Measurements from ENCODE around the gene NSF.
"Not testable (repeated sequence)": the region's sequence is repeated elsewhere in the genome, so short reads cannot be mapped to it uniquely, and the experiment has no call there.

NSF gene

GRCh38 chr17:46591332-46591731 lies 863 bp downstream of the NSF start:
- H3K27me3 ChIP-seq (ENCODE audit: control insufficient read depth, insufficient read depth, low read length); H3K9me3 ChIP-seq (ENCODE audit: control insufficient read depth, insufficient read depth, low read length); H3K4me3 ChIP-seq (ENCODE audit: low read length); H3K27ac ChIP-seq (ENCODE audit: low read length); H3K4me1 ChIP-seq (ENCODE audit: control insufficient read depth, insufficient read depth, low read length); H3K36me3 ChIP-seq (ENCODE audit: control insufficient read depth, insufficient read depth, low read length); DNase-seq (ENCODE audit: low read depth, low spot score): not testable (repeated sequence)
- WGBS (ENCODE audit: insufficient coverage, insufficient read length): no CpG with 5 or more reads among the region's 7 CpGs

GRCh38 chr17:46598344-46598931 lies 8.0 kb downstream of the NSF start:
- not testable (repeated sequence) for H3K36me3 ChIP-seq (ENCODE audit: control insufficient read depth, insufficient read depth, low read length); H3K9me3 ChIP-seq (ENCODE audit: control insufficient read depth, insufficient read depth, low read length); H3K27me3 ChIP-seq (ENCODE audit: control insufficient read depth, insufficient read depth, low read length); H3K27ac ChIP-seq (ENCODE audit: low read length); H3K4me3 ChIP-seq (ENCODE audit: low read length); H3K4me1 ChIP-seq (ENCODE audit: control insufficient read depth, insufficient read depth, low read length); DNase-seq (ENCODE audit: low read depth, low spot score)
- WGBS (ENCODE audit: insufficient coverage, insufficient read length): no CpG with 5 or more reads among the region's 3 CpGs

- H3K36me3 ChIP-seq (ENCODE audit: control insufficient read depth, insufficient read depth, low read length); H3K27me3 ChIP-seq (ENCODE audit: control insufficient read depth, insufficient read depth, low read length); H3K4me3 ChIP-seq (ENCODE audit: low read length); DNase-seq (ENCODE audit: low read depth, low spot score); H3K27ac ChIP-seq (ENCODE audit: low read length); H3K9me3 ChIP-seq (ENCODE audit: control insufficient read depth, insufficient read depth, low read length); H3K4me1 ChIP-seq (ENCODE audit: control insufficient read depth, insufficient read depth, low read length): not testable (repeated sequence)
- no CpG with 5 or more reads among the region's 3 CpGs for WGBS (ENCODE audit: insufficient coverage, insufficient read length)
These were observed 10.3 kb downstream of the NSF start for GRCh38 chr17:46600767-46601166.

- not testable (repeated sequence) for DNase-seq (ENCODE audit: low read depth, low spot score); H3K9me3 ChIP-seq (ENCODE audit: control insufficient read depth, insufficient read depth, low read length); H3K4me3 ChIP-seq (ENCODE audit: low read length); H3K4me1 ChIP-seq (ENCODE audit: control insufficient read depth, insufficient read depth, low read length); H3K36me3 ChIP-seq (ENCODE audit: control insufficient read depth, insufficient read depth, low read length); H3K27me3 ChIP-seq (ENCODE audit: control insufficient read depth, insufficient read depth, low read length); H3K27ac ChIP-seq (ENCODE audit: low read length)
These were observed 12.7 kb downstream of the NSF start for GRCh38 chr17:46603125-46603524.

- WGBS (ENCODE audit: insufficient coverage, insufficient read length): no CpG with 5 or more reads among the region's 2 CpGs
- H3K27ac ChIP-seq (ENCODE audit: low read length); H3K27me3 ChIP-seq (ENCODE audit: control insufficient read depth, insufficient read depth, low read length); H3K36me3 ChIP-seq (ENCODE audit: control insufficient read depth, insufficient read depth, low read length); H3K9me3 ChIP-seq (ENCODE audit: control insufficient read depth, insufficient read depth, low read length); H3K4me3 ChIP-seq (ENCODE audit: low read length); DNase-seq (ENCODE audit: low read depth, low spot score); H3K4me1 ChIP-seq (ENCODE audit: control insufficient read depth, insufficient read depth, low read length): not testable (repeated sequence)
These were observed 20.8 kb downstream of the NSF start for GRCh38 chr17:46611304-46611703.

- not testable (repeated sequence) for H3K9me3 ChIP-seq (ENCODE audit: control insufficient read depth, insufficient read depth, low read length); H3K4me3 ChIP-seq (ENCODE audit: low read length); H3K4me1 ChIP-seq (ENCODE audit: control insufficient read depth, insufficient read depth, low read length); DNase-seq (ENCODE audit: low read depth, low spot score); H3K36me3 ChIP-seq (ENCODE audit: control insufficient read depth, insufficient read depth, low read length); H3K27ac ChIP-seq (ENCODE audit: low read length); H3K27me3 ChIP-seq (ENCODE audit: control insufficient read depth, insufficient read depth, low read length)
- WGBS (ENCODE audit: insufficient coverage, insufficient read length): no CpG with 5 or more reads among the region's 1 CpG
These were observed 23.4 kb downstream of the NSF start for GRCh38 chr17:46613876-46614275.

GRCh38 chr17:46617121-46617520 lies 26.7 kb downstream of the NSF start:
- not testable (repeated sequence) for H3K9me3 ChIP-seq (ENCODE audit: control insufficient read depth, insufficient read depth, low read length); H3K4me1 ChIP-seq (ENCODE audit: control insufficient read depth, insufficient read depth, low read length); H3K36me3 ChIP-seq (ENCODE audit: control insufficient read depth, insufficient read depth, low read length); DNase-seq (ENCODE audit: low read depth, low spot score); H3K27me3 ChIP-seq (ENCODE audit: control insufficient read depth, insufficient read depth, low read length); H3K27ac ChIP-seq (ENCODE audit: low read length); H3K4me3 ChIP-seq (ENCODE audit: low read length)
- no CpG with 5 or more reads among the region's 3 CpGs for WGBS (ENCODE audit: insufficient coverage, insufficient read length)

GRCh38 chr17:46618975-46619374 lies 28.5 kb downstream of the NSF start:
- WGBS (ENCODE audit: insufficient coverage, insufficient read length): no CpG with 5 or more reads among the region's 1 CpG
- H3K4me3 ChIP-seq (ENCODE audit: low read length); H3K27ac ChIP-seq (ENCODE audit: low read length): not testable (repeated sequence)

GRCh38 chr17:46623790-46624189 lies 33.3 kb downstream of the NSF start:
- H3K9me3 ChIP-seq (ENCODE audit: control insufficient read depth, insufficient read depth, low read length); H3K27me3 ChIP-seq (ENCODE audit: control insufficient read depth, insufficient read depth, low read length); H3K4me3 ChIP-seq (ENCODE audit: low read length); DNase-seq (ENCODE audit: low read depth, low spot score); H3K27ac ChIP-seq (ENCODE audit: low read length); H3K36me3 ChIP-seq (ENCODE audit: control insufficient read depth, insufficient read depth, low read length); H3K4me1 ChIP-seq (ENCODE audit: control insufficient read depth, insufficient read depth, low read length): not testable (repeated sequence)
- WGBS (ENCODE audit: insufficient coverage, insufficient read length): no CpG with 5 or more reads among the region's 2 CpGs

More at GRCh38 chr17:46618975-46619374, 28.5 kb downstream of the NSF start:
- H3K4me1 ChIP-seq (ENCODE audit: control insufficient read depth, insufficient read depth, low read length); H3K27me3 ChIP-seq (ENCODE audit: control insufficient read depth, insufficient read depth, low read length); H3K9me3 ChIP-seq (ENCODE audit: control insufficient read depth, insufficient read depth, low read length); H3K36me3 ChIP-seq (ENCODE audit: control insufficient read depth, insufficient read depth, low read length); DNase-seq (ENCODE audit: low read depth, low spot score): not testable (repeated sequence)

- not testable (repeated sequence) for H3K9me3 ChIP-seq (ENCODE audit: control insufficient read depth, insufficient read depth, low read length); H3K27ac ChIP-seq (ENCODE audit: low read length); DNase-seq (ENCODE audit: low read depth, low spot score); H3K4me1 ChIP-seq (ENCODE audit: control insufficient read depth, insufficient read depth, low read length); H3K27me3 ChIP-seq (ENCODE audit: control insufficient read depth, insufficient read depth, low read length); H3K36me3 ChIP-seq (ENCODE audit: control insufficient read depth, insufficient read depth, low read length); H3K4me3 ChIP-seq (ENCODE audit: low read length)
- WGBS (ENCODE audit: insufficient coverage, insufficient read length): no CpG with 5 or more reads among the region's 5 CpGs
These were observed 34.3 kb downstream of the NSF start for GRCh38 chr17:46624726-46625125.

- H3K9me3 ChIP-seq (ENCODE audit: control insufficient read depth, insufficient read depth, low read length); H3K4me1 ChIP-seq (ENCODE audit: control insufficient read depth, insufficient read depth, low read length); H3K36me3 ChIP-seq (ENCODE audit: control insufficient read depth, insufficient read depth, low read length); DNase-seq (ENCODE audit: low read depth, low spot score); H3K27ac ChIP-seq (ENCODE audit: low read length); H3K4me3 ChIP-seq (ENCODE audit: low read length); H3K27me3 ChIP-seq (ENCODE audit: control insufficient read depth, insufficient read depth, low read length): not testable (repeated sequence)
- WGBS (ENCODE audit: insufficient coverage, insufficient read length): no CpG with 5 or more reads among the region's 2 CpGs
These were observed 37.0 kb downstream of the NSF start for GRCh38 chr17:46627452-46627851.

Measured in iPS DF 6.9 (cell line).